ENCODE measurements around the gene MYCBPAP.

MYCBPAP gene

DNA sequence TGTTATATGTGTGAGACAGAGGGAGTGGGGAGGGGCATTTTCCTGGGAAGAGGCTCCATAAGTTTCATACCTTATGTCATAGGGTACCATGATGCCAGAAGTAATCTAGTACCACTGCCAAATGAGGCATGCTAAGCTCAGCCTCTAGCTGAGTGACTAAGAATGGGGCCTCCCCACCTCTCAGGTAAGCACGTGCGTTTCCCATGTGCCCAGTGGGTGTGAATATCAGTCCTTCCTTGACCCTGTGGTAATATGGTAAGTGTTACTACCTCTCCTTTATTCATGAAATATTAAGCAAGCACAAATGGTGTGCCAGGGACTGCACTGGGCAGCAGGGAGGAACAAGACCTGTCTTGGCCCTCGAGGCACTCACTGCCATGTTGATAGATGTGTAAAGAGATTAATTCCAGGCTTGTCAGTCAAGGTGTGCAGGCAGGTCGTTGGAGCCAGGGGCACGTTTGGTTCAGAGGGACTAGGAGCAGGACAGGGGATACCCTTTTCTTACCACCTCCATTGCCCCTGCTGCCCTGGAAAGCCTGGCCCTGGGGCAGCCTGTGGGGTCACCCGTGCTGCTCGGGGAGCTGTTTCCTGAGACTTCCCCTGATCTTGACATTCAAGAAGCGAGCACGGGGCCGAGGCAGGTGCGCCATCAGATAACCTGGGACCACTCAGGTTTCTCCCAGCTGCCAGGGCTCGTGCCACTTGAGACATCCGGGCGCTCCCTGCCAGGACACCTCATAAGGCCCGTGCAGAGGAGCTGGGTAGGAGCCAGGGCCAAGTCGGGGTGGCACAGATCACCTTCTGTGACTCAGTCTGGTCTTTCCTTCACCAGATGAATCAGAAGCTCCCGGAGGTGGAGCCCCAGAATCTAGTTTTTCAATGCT, 20.8 kb upstream of the MYCBPAP start:
- peak; percentile 71 for DNase-seq (ENCODE audit: low read depth)

DNA sequence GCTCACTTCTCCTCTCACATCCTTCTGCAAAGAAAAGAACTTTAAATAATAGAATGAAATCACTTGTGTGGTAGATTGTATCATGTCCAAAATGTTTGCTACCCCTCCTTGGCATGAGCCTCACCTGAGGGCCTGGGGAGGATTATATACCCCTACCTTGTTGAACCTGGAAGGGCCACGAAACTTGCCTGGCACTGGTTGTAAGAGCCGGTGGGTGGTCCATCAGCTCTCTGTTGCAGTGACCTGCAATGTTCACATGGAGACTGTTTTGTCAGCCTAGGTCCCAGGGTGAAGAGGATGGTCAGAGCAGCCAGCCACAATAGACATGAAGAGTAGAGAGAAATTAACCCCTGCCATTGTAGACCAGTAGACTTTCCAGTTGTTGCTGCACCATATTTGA, 19.4 kb upstream of the MYCBPAP start:
- DNase-seq (ENCODE audit: low read depth): no peak

DNA sequence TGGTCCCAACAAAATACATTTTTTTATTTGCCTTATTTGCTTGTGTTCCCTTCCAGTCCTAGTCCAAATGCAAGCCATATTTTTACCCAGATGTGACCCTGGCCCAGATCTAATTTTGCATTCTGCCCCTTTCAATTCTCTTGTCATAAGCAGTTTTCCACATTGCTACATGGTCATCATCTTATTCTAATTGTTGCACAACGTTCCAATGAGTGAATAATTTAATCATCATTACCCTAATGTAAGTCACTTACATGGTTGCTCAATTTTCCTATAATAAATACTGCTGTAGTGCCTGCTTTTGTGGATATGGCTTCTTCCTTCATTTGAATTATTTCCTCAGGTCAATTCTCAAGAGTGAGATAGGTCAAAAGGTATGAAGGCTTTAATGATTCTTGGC, 16.7 kb upstream of the MYCBPAP start:
- DNase-seq (ENCODE audit: low read depth): no peak

DNA sequence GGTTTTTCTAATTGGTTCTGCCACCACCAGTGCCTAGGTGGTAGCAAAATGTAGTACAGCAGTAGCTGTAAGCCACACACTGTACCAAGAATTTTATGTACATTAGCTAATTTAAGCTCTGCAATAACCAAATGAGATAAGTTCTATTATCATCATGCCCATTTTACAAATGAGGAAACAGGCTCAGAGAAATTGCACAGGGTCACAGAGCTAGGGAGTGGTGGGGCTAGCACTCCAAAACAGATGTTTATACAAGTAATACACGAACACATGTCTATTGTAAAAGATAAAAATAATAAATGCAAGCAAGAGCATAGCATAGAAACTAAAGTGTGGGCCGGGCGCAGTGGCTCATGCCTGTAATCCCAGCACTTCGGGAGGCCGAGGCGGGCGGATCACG, 16.0 kb upstream of the MYCBPAP start:
- no peak for DNase-seq (ENCODE audit: low read depth)

DNA sequence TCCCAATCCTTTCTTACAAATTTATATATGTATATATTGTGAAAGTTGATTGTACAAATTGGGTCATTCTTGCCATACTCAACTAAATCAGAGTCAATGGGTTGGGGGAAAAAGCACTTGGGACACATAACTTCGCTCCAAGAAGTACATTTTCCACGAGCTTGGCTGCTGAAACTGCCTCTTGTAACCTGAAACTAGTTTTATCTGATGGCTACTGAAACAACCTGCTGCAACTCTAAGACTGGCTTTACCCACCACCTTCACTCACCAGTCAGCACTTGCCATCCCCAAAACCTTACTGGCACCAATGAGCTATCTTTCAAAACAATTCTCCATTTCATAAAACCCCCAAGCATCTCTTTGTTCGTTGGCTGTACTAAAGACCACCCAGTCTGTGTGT, 14.5 kb upstream of the MYCBPAP start:
- DNase-seq (ENCODE audit: low read depth): no peak

DNA sequence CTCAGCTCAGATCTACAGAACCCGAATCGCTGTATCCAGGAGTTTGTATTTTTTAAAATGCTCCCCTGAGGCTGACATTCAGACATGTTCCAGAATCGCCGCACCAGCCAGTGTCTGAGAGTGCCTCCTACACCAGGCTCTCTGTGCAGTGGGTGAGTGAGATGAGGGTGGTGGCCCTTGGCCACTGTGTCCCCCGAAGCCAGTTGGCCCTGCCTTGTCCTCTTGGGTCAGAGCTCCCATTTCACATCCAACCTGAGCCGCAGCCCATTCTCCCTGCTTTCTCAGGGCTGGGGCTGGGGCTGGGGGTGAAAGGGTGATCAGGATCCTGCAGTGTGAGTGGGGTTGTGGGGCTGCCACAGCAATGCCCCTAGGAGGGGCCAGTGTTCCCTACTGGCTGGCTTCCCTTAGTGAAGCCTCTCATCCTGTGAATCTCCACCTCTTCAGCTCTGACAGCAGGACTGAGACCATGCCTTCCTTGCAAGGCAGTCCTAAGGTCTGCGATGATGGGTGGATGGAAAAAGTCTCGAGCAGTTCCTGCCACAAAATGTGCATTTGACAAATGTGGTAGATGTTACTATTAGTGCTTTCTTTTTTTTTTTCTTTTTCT, 12.9 kb upstream of the MYCBPAP start:
- no peak for DNase-seq (ENCODE audit: low read depth)

DNA sequence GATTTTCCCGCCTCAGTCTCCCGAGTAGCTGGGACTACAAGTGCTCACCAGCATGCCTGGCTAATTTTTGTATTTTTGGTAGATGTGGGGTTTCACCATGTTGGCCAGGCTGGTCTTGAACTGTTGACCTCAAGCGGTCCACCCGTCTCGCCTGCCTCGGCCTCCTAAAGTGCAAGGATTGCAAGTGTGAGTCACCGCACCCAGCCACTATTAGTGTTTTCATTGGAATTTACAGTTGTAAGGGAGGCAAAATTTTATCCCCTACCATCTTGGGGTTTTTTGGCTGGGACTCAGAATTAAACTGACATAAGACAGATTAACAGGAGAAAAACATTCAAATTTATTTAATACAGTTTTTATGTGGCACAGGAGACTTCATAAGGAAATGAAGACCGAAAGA, 12.3 kb upstream of the MYCBPAP start:
- DNase-seq (ENCODE audit: low read depth): peak; percentile 81

DNA sequence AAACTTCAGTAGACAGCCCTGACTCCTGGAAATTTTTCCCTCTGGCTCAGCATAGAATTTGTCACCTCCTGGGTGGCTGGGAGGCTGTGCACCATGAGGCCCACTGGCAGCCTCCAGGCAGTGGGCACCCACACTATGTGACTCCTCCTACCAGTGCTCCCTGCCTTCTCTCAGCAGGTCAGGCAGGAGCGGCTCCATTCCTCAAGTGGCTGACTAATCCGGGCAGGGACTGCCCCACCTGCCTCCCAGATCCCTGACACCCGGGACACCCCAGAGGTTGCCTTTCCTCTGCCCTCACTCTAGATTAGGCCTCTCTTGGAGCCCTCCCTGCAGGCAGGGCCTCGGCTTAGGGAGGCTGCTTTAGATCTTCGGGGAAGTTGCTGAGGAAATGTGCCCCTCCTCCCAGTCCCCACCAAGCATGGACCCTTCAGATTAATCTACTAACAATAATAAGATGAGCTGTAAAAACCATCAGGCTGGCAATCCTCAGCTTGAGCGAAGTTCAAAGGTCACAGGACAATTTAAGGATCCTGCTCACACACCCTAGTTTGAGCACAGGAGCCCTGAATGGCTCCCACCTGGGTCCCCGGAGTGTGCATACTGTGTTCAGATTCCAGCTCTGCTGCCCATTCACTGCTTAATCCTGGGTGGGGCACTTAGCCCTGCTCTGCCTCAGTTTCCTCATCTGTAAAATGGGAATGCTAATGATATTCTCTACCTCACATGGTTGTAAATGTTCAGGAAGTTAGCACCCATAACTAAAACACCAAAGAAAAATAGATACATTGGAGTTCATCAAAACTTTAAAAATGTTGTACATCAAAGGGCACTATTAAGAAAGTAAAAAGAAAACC, 10.0 kb upstream of the MYCBPAP start:
- peak; percentile 19 for DNase-seq (ENCODE audit: low read depth)

DNA sequence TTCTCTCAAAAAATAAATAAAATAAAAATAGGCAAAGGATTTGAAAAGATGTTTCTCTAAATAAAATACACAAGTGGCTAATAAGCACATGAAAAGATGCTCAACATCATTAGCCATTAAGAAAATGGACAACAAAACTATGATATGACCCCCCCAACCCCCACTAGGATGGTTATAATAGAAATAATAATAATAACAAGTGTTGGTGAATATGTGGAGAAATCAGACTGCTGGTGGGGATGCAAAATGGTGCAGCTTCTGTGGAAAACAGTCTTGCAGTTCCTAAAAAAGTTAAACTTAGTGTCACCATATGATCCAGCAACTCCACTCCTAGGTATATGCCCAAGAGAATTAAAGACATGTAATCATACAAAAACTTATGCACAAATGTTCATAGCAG, 9.0 kb upstream of the MYCBPAP start:
- no peak for DNase-seq (ENCODE audit: low read depth)

DNA sequence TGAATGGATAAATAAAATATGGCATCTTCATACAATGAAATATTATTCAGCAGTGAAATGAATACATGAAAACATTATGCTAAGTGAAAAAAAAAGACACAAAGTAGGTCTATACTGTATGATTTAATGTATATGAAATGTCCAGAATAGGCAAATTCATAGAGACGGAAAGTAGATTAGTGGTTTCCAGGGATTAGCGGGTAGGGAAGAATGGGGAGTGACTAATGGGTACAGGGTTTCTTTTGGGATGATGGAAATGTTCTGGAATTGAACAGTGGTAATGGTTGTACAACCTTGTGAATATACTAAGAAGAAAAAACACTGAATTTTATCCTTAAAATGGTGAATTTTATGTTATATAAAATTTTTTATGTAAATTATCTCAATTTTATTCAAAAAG, 8.5 kb upstream of the MYCBPAP start:
- DNase-seq (ENCODE audit: low read depth): no peak

DNA sequence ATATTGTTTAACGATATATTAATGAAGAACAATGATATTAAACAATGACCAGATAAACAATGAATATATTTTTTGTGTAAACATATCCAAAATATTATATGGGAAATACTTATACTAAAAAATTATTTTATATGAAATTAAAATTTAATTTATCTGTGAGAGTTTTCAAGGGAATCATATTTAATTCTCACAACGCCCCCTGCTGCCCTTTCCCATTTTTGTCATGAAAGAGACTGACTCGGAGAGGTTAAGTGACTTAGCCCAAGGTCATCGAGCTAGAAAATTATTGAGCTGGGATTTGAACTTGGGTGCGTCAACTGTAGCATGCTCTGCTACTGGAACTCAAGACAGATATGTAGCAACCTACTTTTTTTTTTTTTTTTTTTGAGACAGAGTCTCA, 7.2 kb upstream of the MYCBPAP start:
- DNase-seq (ENCODE audit: low read depth): peak; percentile 72

DNA sequence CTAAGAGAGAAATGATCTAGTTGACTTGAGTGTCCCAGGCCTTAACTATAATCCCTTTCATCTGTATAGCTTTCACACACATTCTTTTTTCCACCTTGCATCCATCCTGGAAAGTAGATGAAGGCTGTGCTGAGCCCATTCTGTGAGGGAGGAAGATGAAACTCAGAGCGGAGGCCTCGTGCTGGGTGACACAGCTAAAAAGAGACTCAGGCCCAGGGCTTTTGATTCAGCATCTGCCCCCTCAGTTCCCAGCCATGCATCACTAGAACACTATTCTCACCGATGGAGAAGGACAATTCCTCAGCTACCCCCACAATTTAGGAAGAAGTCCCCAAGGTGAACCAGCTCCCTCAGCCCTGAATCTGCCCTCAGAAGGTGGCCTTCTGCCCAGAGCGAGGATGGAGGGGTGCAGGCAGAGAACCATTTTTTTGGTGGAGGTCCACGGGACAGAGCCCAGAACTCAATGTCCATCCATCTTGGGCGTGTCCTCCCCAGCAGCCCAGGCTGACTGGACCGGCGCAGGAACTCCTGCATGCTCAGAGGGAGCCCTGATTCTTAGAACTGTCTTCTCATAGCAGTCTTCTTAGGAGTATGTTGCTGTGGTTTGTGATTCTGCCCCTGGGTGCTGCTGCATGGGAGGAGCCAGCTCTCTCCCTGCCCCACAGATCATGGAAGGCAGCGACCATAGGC, 5.8 kb upstream of the MYCBPAP start:
- DNase-seq (ENCODE audit: low read depth): no peak

DNA sequence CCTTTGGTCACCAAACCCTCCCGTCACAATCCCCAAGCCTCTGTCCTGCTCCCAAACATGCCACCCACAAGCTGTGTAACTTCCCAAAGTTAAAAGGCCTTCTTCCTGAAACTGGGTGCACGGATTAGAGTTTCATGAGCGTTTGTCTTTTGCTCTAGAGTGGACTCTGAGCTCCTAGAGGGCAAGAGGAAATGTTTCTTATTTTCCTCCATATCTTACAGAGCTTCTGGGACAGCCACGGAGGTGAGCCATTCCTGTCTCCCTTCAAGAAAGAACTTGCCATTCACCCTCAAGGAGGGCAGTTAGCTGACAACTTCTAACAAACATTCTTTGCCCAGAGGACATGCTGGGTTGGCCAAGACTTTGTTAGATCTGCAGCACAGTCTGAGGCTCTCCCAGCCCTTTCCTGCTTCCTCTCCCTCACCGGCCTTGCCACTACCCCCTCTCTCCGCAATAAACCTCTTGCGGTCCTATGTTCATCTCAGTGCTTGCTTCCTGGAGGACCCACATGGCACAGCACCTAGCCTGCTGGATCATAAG, 2.6 kb upstream of the MYCBPAP start:
- no peak for DNase-seq (ENCODE audit: low read depth)

DNA sequence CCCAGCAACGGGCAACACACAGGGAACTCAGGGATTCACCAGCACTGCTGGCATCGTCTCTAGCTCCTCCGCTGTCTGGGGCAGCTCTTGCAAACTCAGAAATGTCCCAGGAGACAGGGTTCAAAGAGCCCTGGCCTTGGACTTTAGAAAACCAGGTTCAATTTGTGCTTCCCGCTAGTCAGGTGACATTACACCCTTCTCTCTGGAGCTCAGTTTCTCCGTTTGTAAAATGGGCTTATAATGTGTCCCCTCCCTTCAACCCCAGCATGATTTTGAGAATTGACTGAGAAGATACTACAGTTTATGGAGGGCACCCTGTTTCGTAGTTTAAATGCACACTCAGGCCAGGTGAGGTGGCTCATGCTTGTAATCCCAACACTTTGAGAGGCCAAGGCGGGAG, 1.9 kb upstream of the MYCBPAP start:
- no peak for DNase-seq (ENCODE audit: low read depth)

DNA sequence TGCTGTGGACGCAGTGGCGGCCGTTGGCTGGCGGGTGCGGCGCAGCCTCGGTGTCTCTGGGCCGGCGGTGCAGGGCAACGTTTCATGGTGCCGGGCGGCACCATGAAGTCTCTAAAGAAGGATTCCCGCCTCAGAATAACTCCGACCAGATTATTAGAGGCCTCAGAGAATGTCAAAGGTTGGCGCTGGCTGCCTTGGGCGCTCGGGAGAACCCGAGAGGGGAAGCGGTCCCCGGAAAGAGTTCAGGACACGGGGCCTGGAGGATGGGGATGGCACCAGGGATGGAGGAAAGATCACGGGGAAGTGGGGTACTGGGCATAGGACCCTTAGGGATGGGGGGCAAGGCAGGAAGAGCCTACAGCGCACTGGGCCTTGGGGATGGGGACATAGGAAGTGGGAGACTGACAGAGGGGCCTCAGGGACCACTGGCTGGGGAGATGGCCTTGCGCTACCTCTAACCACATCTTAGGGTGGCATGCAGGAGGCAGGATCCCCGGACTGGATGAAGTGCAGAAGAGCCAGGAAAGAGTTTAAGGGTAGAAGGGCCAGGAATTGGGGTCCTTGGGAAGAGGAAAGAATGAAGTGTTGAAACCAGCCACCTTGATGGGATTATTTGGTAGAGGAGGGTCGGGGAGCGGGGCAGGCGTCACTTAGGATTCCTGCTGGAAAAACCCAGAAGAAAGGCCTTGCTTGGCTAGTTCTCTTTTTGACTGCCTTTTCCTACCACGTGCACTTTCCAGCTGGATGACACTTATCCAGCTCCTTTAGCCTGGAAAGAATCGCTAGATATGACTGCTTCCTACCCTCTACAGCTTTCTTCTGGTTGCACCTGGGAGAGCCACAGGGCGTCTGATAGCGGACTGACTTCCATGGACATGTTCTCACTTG, 578 bp downstream of the MYCBPAP start:
- no peak for DNase-seq (ENCODE audit: low read depth)

DNA sequence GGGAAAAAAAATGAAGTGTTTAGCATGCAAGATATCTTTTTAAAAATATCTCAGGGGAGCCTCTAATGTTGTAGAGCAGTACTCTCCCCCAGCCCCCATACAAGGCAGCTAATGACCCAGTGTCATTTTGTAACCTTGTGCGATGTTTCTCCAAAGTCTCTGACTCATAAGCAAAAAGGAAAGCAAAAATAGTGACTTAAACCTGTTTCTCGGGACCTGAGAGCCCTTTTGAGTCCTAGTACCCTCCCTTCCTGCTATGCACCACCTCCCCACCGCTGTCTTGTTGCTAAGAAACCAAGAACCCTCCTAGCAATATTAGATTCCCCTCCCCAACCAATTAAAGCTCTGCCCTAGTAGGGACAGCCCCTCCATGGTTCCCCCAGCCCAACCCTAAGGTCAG, 2.8 kb downstream of the MYCBPAP start:
- DNase-seq (ENCODE audit: low read depth): peak; percentile 58

DNA sequence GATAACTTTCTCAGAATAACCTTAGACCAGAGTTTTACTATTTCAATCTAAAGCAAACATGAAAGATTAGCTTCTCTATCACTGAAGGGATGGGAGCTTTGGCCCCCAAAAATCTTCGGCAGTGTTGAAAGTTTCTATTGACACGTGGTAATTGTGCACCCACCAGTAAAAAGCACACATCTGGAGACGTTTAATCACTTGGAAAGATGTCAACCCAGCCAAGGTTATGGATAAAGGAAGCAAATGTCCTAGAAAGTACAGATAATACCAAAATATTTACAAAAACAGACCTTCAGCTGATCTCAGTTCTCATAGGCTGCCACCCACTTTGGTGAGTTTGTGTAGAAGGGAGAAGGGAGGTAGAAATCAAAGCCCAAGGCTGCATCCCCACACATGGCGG, 5.3 kb downstream of the MYCBPAP start:
- DNase-seq (ENCODE audit: low read depth): no peak

DNA sequence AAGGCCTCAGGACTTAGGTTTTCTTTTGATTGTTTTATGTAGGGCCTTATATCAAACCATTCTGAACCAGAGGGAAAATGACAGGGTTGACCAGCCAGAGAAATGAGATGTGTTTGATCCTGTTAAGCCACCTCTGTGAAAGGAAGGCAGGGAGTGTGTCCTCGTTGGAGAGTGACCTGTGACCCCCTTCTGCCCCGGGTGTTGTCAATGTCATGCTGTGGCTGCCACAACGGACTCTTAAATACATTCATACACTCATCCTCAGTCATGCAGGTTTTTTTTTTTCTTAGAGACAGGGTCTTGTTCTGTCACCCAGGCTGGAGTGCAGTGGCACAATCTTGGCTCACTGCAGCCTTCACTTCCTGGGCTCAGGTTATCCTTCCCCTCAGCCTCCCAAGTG, 6.1 kb downstream of the MYCBPAP start:
- no peak for DNase-seq (ENCODE audit: low read depth)

DNA sequence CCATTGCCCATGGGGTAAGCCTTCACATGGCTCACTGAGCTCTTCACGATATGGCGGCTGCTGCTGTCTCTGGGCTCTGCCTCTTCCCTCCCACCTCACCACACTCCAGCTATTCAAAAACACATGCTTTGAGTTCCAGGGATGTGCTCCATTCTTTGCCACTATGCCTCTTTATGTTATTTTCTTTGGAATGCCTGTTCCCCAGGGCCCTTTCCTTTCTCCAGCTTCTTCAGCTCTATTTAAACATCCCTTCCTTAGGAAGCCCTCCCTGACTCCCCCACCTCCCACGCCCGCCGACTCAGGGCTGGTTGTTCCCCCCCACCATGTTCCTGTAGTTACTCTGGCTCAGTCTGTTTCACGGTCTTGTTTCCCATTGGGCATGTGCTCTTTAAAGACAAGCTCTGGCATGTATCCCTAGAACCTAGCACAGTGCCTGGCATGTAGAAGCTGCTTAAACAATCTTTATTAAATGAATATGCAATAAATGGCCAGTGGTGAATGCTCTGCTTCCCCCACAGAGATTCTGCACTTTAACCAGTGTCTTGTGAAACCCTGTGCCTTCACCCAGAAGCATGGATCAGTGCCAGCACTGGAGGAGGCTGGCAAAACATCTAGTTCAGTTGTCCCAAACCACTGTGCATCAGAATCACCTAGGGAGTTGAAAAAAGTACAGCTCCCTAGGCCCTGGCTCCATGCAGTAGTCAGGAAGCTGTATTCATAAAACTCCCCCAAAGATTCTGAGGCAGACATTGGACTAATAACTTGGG, 6.9 kb downstream of the MYCBPAP start:
- DNase-seq (ENCODE audit: low read depth): no peak

DNA sequence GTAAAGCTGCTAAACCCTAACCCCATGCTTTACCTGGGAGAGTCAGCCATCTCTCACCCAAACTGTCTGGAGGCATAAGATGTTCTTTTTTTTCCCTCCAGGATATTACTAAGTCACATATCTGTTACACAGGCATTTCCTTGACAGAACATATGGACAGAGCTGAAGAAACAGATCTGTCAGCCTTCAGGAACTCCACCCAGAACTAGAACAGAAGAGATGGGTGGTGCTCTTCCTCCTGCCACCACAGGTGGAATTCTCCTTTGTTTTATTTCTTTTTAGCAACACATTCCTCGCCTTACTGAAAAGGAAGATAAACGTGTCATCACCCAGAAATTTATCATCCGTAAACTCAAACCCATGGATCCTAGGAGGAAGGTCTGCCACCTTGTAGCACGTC, 8.8 kb downstream of the MYCBPAP start:
- DNase-seq (ENCODE audit: low read depth): peak; percentile 17
